GM18502 (cell line): ENCODE results near the gene HAGHL.
"Not testable (repeated sequence)": the region's sequence is repeated elsewhere in the genome, so short reads cannot be mapped to it uniquely, and the experiment has no call there.

Experiments used
- ATAC-seq: cut with Tn5 transposase; IDR thresholded peaks from one replicate; pipeline ENCODE4 v1.9.1; 2021; ENCODE audit warnings: mild to moderate bottlenecking; ENCODE audit not compliant: unreplicated experiment, poor library complexity

The HAGHL gene

GRCh38 chr16:686459-687260 lies 40.2 kb upstream of the HAGHL start:
- no peak for ATAC-seq

DNA sequence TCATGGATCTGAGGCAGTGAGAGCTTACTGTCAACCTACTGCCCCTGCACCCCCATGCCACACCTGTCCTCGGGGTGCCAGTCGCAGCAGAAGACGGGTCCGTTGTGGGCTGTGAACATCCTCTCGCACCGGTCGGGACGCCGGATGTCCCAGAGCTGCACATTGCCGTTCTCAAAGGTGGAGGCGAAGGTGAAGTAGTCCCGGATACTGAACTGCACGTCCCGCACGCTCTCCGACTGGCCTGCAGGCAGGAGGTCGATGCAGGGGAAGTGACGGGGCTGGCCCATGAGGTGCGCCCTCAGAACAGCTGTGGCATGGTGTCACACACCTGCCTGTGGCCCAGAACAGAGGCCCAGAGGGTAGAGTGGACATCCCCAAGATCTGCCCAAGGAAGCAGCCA lies 39.4 kb upstream of the HAGHL start:
- ATAC-seq: no peak

GRCh38 chr16:689175-689897 lies 37.6 kb upstream of the HAGHL start:
- ATAC-seq: no peak

DNA sequence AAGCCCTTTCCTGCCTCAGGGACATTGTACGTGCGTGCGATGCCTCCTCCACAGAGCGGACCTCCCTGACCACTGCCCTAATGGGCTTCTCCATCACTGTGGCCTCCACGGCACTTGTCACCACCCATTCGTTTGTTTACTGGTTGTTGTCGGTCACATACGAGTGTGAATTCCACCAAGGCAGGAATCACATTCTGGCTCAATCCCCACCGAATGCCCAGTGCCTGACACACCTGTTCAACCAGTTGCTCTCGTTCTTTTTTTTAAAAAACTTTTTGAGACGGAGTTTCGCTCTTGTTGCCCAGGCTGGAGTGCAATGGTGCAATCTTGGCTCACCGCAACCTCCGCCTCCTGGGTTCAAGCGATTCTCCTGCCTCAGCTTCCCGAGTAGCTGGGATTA lies 35.7 kb upstream of the HAGHL start:
- not testable (repeated sequence) for ATAC-seq

DNA sequence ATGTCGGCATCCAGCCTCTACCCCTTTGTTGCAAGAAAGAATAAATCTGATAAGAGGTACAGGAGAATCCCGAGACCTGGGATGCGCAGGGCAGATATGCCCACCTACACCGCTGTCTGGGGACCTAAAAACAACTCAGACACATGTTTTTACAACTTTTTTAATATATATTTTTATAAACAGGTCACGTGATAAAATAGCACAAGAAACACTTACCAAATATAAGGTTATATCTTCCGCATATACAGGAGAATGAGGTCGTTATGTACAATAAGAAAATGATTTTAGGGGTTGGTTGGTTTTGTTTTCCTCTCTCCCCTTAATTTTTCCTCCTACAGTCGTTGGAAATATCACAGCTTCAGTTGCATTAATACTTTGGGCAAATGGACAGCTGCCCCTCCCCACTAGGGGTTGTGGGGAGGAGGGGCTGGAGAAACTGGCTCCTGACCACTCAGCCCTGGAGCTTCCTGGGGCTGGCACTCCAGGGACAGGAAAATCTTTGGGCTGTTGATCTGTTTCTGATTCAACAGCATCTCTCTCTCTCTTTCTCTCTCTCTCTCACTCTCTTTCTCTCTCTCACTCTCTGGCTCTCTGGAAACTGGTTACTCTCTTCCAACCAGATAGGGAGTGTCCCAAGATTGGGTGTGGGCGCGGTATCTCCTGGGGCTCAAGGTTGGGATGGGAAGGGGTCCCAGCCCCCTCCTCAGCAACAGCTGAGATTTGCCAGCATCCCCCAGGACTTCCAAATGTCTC lies 34.4 kb upstream of the HAGHL start:
- ATAC-seq: no peak

DNA sequence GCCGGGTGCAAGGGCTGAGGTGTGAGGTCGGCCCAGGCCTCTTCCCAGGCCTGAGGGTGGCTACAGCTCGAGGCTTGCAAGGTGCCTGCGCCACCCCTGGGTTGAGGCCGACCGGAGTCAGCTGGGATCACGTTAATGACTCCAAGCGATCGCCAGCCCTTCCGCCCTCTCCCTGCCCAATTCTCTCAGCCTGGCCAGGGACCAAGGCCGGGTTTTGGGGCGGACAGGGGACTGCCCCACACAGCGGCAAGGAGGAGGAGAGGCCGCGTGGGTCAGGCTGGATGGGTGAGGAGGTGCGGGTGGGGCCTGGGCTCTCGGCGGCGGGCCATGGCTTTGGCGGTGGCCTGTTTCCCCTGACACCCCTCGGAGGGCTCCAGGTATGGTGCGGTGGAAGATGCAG lies 33.5 kb upstream of the HAGHL start:
- ATAC-seq: no peak

GRCh38 chr16:693766-694165 lies 33.1 kb upstream of the HAGHL start:
- ATAC-seq: no peak

DNA sequence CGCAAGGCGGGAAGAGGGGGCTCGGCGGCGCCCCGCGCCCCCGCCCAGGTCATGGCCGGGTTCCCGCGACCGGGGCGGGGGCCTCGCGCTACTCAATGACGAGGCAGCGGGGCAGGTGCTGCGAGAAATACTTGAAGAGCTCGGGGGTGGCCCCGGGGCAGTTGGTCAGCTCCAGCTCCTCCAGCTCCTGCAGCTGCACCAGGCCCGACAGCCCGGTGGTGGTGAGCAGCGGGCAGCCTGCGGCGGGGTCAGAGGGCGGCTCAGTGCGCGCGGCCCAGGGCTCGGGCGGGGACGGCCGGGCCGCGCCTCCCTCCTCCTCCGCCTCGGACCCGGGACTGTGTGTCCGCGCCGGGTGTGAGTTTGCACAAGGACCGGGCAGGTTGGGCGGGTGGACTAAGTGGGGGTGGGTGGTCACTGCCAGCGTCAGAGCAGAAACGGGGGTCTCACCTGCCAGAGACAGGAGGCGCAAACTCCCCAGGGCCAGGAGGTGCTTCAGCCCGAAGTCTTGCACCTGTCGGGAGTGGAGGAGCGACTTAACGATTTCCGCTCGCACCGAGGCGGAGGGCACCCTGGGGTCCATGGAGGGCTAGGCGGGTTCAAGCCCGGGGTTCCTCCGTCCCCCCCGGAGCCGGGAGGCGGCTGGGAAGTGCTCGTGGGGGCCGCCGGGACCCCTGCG lies 32.6 kb upstream of the HAGHL start:
- ATAC-seq: no peak

DNA sequence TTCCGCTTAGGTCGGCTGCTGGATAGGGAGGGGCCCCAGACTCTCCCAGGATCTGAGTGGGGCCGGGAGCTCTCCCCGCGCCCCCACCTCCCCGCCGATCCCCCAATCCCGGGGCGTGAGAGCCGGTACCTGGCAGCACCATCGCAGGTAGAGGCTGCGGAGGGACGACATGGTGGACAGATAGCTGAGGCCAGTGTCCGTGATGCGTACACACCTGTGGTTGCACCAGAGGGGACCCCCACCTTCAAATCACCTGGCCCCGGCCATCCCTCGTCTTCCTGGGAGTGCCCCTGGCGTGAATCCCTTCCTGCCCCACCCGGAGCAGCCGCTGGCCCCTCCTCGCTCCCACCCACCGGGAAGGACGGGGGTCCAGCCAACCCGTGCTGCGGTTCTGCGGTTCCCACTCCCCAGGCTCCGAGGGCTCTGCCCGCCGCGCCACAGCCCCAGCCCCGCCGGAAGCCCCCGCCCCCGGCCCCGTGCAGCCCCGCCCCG lies 32.0 kb upstream of the HAGHL start:
- no peak for ATAC-seq

GRCh38 chr16:695355-696089 lies 31.4 kb upstream of the HAGHL start:
- no peak for ATAC-seq

- no peak for ATAC-seq
Measured at GRCh38 chr16:698911-699671, 27.8 kb upstream of the HAGHL start.

- no peak for ATAC-seq
Measured at GRCh38 chr16:700684-701584, 26.0 kb upstream of the HAGHL start.

- ATAC-seq: no peak
Measured at GRCh38 chr16:702341-702740, 24.6 kb upstream of the HAGHL start.

- ATAC-seq: no peak
Measured at GRCh38 chr16:703406-703805, 23.5 kb upstream of the HAGHL start.

- no peak for ATAC-seq
Measured at GRCh38 chr16:704047-704446, 22.9 kb upstream of the HAGHL start.

GRCh38 chr16:704552-705380 lies 22.1 kb upstream of the HAGHL start:
- no peak for ATAC-seq
